Esophagus squamous epithelium (tissue), 5 donors: ENCODE results near the gene PADI2. TPM values are rescaled to one million over a fixed set of nuclear protein-coding genes. Genes with fewer than 3 reads are reported as not detected.

Experiments used
- DNase-seq: peaks from one replicate; lab custom pipeline; 2025; lab: John Stamatoyannopoulos, UW
- H3K27ac ChIP-seq, 4 donors: fragments of 200-600 bp; sonication (generic); one replicate each; pipeline ENCODE4 v1.5.1; 2016 to 2019; ENCODE audit warnings: mild to moderate bottlenecking in 1 of 4
- H3K27me3 ChIP-seq, 4 donors: fragments of 200-600 bp; sonication (generic); 1 replicate in 3 of 4; 2 replicates in 1 of 4; pipeline versions ENCODE4 v1.5.1 to v1.6.0; 2017 to 2021; ENCODE audit warnings: antibody characterized with exemption in 1 of 4
- H3K36me3 ChIP-seq, 3 donors: fragments of 200-600 bp; sonication (generic); one replicate each; pipeline ENCODE4 v1.5.1; 2016 to 2019
- H3K4me1 ChIP-seq, 3 donors: fragments of 200-600 bp; sonication (generic); one replicate each; pipeline ENCODE4 v1.5.1; 2017 to 2019
- H3K4me3 ChIP-seq, 4 donors: fragments of 200-600 bp; sonication (generic); 1 replicate in 3 of 4; 2 replicates in 1 of 4; pipeline ENCODE4 v1.5.1; 2016 to 2019; ENCODE audit warnings: mild to moderate bottlenecking in 2 of 4, moderate library complexity in 1 of 4
- H3K9me3 ChIP-seq, 3 donors: fragments of 200-600 bp; sonication (generic); one replicate each; pipeline ENCODE4 v1.5.1; 2016 to 2019
- CTCF ChIP-seq, 6 experiments: fragments of 450-650 bp in 4 of 6; fragments of 200-600 bp in 2 of 6; sonication (generic) in 2 of 6; IDR thresholded peaks; one replicate each; pipeline ENCODE4 v1.5.1; 2016 to 2019; ENCODE audit warnings: antibody characterized with exemption in 6 of 6, mild to moderate bottlenecking in 4 of 6, moderate library complexity in 4 of 6
- POLR2A ChIP-seq, 4 donors: fragments of 450-650 bp; IDR thresholded peaks; one replicate each; pipeline ENCODE4 v1.6.1; 2017; ENCODE audit warnings: antibody characterized with exemption in 4 of 4, mild to moderate bottlenecking in 4 of 4, moderate library complexity in 3 of 4
- WGBS, 2 donors: methylation state at CpG; one replicate each; pipeline ENCODE4 v1.1.5; 2018; 5-methylcytosine and 5-hydroxymethylcytosine counted together
- intact Hi-C: fragments of 100-400 bp; cut with DNase I; formaldehyde crosslinking; loops from one replicate; pipeline ENCODE4 v1.15.0; 2022
- total RNA-seq, 4 donors: library from RNA; depleted of rRNA; stranded (reverse); fragments of >200 nt; gene quantifications; one replicate each; pipeline ENCODE4 v1.1.0, GENCODE V29; 2016
- donor health status: DM: yes; HTN: yes; CAD: no.

The PADI2 gene
- total RNA-seq, 4 donors from 2014 or later = 0.57 to 2.1 (median 1.1) TPM

GRCh38 chr1:17136145-17136544, 16.9 kb upstream of the PADI2 start:
- no peak overlapping the region for H3K4me3 ChIP-seq
- no peak overlapping the region for H3K27ac ChIP-seq
- H3K9me3 ChIP-seq = no peaks in the 10 kb centered on the region
- H3K36me3 ChIP-seq = no peaks in the 10 kb centered on the region
- DNase-seq = no peak
- H3K27me3 ChIP-seq = peaks cover 0 to 35% (median 0%) of the 10 kb centered on the region in 4 donors
- TF ChIP-seq CTCF (IDR thresholded peaks at IDR 0.05) = no peak
- TF ChIP-seq POLR2A (IDR thresholded peaks at IDR 0.05) = no peak
- peaks cover 3 to 30% (median 15%) of the 10 kb centered on the region in 3 donors for H3K4me1 ChIP-seq
- intact Hi-C loops = no loop called here
- WGBS, 2 donors = 78% methylated on average over 10 to 13 of the region's 13 CpGs

DNA sequence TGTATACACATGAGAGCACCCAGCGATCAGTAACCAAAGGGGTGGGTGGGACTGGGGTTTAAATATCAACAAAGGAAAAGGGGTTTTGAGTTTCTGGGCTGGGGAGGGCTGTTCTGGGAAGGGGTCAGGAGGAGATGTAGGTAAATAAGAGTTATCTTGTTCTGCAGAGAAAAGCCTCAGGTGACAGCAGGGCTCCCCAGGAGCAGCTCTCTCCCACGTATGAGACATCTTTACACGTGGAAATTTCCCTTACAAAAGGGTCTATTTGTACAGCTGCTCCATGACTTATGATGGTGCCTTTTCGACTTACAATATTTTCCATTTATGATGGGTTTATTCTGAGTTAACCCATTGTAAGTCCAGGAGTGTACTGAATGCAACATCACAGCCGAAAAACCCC, 16.3 kb upstream of the PADI2 start:
- peaks cover under 1 to 26% (median 14%) of the 10 kb centered on the region in 3 donors for H3K4me1 ChIP-seq
- WGBS, 2 donors = 43 to 53% methylated on average over 5 of the region's 5 CpGs
- no peak for DNase-seq
- H3K9me3 ChIP-seq = no peaks in the 10 kb centered on the region
- H3K4me3 ChIP-seq = no peak overlapping the region
- no peaks in the 10 kb centered on the region for H3K36me3 ChIP-seq
- no peak overlapping the region for H3K27ac ChIP-seq
- H3K27me3 ChIP-seq = peaks cover 0 to 35% (median 0%) of the 10 kb centered on the region in 4 donors
- TF ChIP-seq POLR2A (IDR thresholded peaks at IDR 0.05) = no peak
- no peak for TF ChIP-seq CTCF (IDR thresholded peaks at IDR 0.05)
- intact Hi-C loops = no loop called here

DNA sequence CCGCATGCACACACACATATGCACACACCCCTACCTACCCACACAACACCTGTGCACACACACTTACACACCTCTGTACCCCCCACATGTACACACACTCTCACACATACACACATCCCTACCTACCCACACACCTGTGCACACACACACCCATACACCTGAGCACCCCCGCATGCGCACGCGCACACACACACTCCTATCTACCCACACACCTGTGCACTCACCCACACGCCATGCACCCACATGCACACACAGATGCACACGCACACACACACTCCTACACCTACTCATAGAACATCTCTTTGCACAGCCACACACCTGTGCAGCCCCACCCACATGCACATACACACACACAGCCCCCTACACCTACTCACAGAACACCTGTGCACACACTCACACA, 15.5 kb upstream of the PADI2 start:
- TF ChIP-seq CTCF (IDR thresholded peaks at IDR 0.05) (no peak), POLR2A (IDR thresholded peaks at IDR 0.05) (no peak)
- Histone ChIP-seq H3K9me3 (no peaks in the 10 kb centered on the region), H3K36me3 (no peaks in the 10 kb centered on the region), H3K27ac (no peak overlapping the region), H3K4me3 (no peak overlapping the region), H3K27me3 (peaks cover 0 to 35% (median 0%) of the 10 kb centered on the region in 4 donors), H3K4me1 (peaks cover 0 to 18% (median 7%) of the 10 kb centered on the region in 3 donors)
- WGBS, 2 donors = 96 to 98% methylated on average over 7 of the region's 7 CpGs
- intact Hi-C loops = no loop called here
- no peak for DNase-seq

DNA sequence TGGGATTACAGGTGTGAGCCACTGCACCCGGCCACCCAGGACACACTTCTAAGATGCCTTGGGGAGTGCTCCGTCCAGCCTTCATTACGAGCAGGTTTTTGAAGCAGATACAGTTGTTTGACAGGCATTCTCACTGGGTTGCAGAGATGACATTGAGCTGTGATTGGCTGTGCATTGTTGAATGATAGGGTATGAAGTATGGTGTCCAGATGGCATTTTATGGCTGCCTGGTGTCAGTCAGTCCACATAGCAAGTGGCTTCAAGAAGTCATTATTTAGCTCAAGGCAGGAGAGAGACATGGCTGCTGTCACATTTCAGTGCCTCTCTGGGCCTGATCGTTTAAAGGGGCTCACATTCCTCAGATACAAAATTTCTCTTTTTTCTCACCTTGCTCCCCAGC, 14.8 kb upstream of the PADI2 start:
- TF ChIP-seq CTCF (IDR thresholded peaks at IDR 0.05) (no peak), POLR2A (IDR thresholded peaks at IDR 0.05) (no peak)
- peaks cover 0 to 35% (median 0%) of the 10 kb centered on the region in 4 donors for H3K27me3 ChIP-seq
- no peak overlapping the region for H3K4me3 ChIP-seq
- 68 to 77% methylated on average over 3 to 4 of the region's 4 CpGs for WGBS, 2 donors
- DNase-seq = no peak
- H3K4me1 ChIP-seq = peaks cover 0 to 12% (median 3%) of the 10 kb centered on the region in 3 donors
- no peak overlapping the region for H3K27ac ChIP-seq
- intact Hi-C loops = no loop called here
- H3K9me3 ChIP-seq = no peaks in the 10 kb centered on the region
- no peaks in the 10 kb centered on the region for H3K36me3 ChIP-seq

- Histone ChIP-seq H3K9me3 (no peaks in the 10 kb centered on the region), H3K36me3 (no peaks in the 10 kb centered on the region), H3K27ac (no peak overlapping the region), H3K4me3 (no peak overlapping the region), H3K4me1 (peaks cover 0 to 27% (median 12%) of the 10 kb centered on the region in 3 donors), H3K27me3 (peaks cover 0 to 20% (median 0%) of the 10 kb centered on the region in 4 donors)
- intact Hi-C loops = no loop called here
- DNase-seq = no peak
- TF ChIP-seq CTCF (IDR thresholded peaks at IDR 0.05) (no peak), POLR2A (IDR thresholded peaks at IDR 0.05) (no peak)
- 84 to 86% methylated on average over 3 of the region's 3 CpGs for WGBS, 2 donors
Observed at GRCh38 chr1:17130138-17130635, 10.9 kb upstream of the PADI2 start.
